ENCODE results near the gene RNU6-1. TPM values are rescaled to one million over a fixed set of nuclear protein-coding genes. Genes with fewer than 3 reads are reported as not detected.

Gene RNU6-1
- total and polyA plus RNA-seq, 2 experiments from 2014 or later = not detected

GRCh38 chr15:67884009-67884408 is 44.2 kb upstream of the RNU6-1 start (continued):
- TF ChIP-seq, protein P1, sequence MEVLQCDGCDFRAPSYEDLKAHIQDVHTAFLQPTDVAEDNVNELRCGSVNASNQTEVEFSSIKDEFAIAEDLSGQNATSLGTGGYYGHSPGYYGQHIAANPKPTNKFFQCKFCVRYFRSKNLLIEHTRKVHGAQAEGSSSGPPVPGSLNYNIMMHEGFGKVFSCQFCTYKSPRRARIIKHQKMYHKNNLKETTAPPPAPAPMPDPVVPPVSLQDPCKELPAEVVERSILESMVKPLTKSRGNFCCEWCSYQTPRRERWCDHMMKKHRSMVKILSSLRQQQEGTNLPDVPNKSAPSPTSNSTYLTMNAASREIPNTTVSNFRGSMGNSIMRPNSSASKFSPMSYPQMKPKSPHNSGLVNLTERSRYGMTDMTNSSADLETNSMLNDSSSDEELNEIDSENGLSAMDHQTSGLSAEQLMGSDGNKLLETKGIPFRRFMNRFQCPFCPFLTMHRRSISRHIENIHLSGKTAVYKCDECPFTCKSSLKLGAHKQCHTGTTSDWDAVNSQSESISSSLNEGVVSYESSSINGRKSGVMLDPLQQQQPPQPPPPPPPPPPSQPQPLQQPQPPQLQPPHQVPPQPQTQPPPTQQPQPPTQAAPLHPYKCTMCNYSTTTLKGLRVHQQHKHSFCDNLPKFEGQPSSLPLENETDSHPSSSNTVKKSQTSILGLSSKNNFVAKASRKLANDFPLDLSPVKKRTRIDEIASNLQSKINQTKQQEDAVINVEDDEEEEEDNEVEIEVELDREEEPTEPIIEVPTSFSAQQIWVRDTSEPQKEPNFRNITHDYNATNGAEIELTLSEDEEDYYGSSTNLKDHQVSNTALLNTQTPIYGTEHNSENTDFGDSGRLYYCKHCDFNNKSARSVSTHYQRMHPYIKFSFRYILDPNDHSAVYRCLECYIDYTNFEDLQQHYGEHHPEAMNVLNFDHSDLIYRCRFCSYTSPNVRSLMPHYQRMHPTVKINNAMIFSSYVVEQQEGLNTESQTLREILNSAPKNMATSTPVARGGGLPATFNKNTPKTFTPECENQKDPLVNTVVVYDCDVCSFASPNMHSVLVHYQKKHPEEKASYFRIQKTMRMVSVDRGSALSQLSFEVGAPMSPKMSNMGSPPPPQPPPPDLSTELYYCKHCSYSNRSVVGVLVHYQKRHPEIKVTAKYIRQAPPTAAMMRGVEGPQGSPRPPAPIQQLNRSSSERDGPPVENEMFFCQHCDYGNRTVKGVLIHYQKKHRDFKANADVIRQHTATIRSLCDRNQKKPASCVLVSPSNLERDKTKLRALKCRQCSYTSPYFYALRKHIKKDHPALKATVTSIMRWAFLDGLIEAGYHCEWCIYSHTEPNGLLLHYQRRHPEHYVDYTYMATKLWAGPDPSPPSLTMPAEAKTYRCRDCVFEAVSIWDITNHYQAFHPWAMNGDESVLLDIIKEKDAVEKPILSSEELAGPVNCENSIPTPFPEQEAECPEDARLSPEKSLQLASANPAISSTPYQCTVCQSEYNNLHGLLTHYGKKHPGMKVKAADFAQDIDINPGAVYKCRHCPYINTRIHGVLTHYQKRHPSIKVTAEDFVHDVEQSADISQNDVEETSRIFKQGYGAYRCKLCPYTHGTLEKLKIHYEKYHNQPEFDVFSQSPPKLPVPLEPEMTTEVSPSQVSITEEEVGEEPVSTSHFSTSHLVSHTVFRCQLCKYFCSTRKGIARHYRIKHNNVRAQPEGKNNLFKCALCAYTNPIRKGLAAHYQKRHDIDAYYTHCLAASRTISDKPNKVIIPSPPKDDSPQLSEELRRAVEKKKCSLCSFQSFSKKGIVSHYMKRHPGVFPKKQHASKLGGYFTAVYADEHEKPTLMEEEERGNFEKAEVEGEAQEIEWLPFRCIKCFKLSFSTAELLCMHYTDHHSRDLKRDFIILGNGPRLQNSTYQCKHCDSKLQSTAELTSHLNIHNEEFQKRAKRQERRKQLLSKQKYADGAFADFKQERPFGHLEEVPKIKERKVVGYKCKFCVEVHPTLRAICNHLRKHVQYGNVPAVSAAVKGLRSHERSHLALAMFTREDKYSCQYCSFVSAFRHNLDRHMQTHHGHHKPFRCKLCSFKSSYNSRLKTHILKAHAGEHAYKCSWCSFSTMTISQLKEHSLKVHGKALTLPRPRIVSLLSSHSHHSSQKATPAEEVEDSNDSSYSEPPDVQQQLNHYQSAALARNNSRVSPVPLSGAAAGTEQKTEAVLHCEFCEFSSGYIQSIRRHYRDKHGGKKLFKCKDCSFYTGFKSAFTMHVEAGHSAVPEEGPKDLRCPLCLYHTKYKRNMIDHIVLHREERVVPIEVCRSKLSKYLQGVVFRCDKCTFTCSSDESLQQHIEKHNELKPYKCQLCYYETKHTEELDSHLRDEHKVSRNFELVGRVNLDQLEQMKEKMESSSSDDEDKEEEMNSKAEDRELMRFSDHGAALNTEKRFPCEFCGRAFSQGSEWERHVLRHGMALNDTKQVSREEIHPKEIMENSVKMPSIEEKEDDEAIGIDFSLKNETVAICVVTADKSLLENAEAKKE (CRISPR knock-in tag; IDR thresholded peaks at IDR 0.05) = no peak

DNA sequence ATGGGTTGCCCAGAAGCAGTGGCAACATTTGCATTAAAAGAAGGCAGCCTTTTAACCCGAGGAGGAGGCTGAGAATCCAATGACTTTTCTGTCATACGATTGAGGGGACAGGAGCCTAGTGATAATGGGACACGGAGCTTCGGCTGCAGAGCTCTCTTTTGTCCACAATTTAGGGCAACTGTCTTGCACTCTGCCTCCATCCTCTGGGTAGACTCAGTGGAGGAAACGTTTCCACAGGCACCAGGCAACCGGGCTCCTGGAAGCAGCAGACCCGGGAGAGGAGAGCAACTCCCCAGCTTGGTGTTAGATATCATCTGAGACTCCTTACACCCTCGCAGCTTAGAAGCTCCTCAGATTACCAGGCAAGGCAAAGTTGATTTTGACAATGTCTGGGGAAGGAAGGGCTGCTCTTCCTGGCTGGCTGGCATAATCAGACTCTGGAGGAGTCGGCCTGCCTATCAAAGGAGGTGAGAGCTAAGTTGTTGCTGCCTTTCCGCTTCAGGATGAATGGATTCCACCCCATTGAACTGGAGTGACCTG is 43.5 kb upstream of the RNU6-1 start:
- Histone ChIP-seq H2AFZ (no peak overlapping the region), H4K20me1 (replicated peaks; ENCODE audit: insufficient read depth) (no peaks in the 10 kb centered on the region), H3F3A (replicated peaks; ENCODE audit: low read depth) (no peaks in the 10 kb centered on the region), H3K79me2 (replicated peaks; ENCODE audit: insufficient read depth) (no peaks in the 10 kb centered on the region), H3K9me2 (ENCODE audit: insufficient read depth) (no peaks in the 10 kb centered on the region), H3K27ac (ENCODE audit: low read depth) (no peak overlapping the region), H3K36me3 (ENCODE audit: insufficient read depth) (no peaks in the 10 kb centered on the region), H3K4me1 (ENCODE audit: insufficient read depth) (peaks cover 23% of the 10 kb centered on the region), H3K4me3 (no peak overlapping the region), H3K4me2 (no peak overlapping the region), H3K27me3 (ENCODE audit: insufficient read depth) (peaks cover 9% of the 10 kb centered on the region)
- H3K27ac Mint-ChIP-seq = no peak overlapping the region
- H3K27me3 Mint-ChIP-seq (ENCODE audit: insufficient read depth, low read depth, poor library complexity) = peaks cover 3% of the 10 kb centered on the region
- DNase-seq (ENCODE audit: low spot score) = no peak
- no peak overlapping the region for H3K4me3 Mint-ChIP-seq
- H3K9me3 Mint-ChIP-seq = no peaks in the 10 kb centered on the region
- H3K36me3 Mint-ChIP-seq (ENCODE audit: low read depth) = no peaks in the 10 kb centered on the region
- ATAC-seq = no peak; the same call in 2 of the 3 replicates
- peaks cover 20% of the 10 kb centered on the region for H3K4me1 Mint-ChIP-seq
- TF ChIP-seq ZNF114 (CRISPR knock-in tag; IDR thresholded peaks at IDR 0.05) = no peak
- no peak for TF ChIP-seq CREB1 (CRISPR knock-in tag; IDR thresholded peaks at IDR 0.05; ENCODE audit: low read depth)
- TF ChIP-seq, protein P2, sequence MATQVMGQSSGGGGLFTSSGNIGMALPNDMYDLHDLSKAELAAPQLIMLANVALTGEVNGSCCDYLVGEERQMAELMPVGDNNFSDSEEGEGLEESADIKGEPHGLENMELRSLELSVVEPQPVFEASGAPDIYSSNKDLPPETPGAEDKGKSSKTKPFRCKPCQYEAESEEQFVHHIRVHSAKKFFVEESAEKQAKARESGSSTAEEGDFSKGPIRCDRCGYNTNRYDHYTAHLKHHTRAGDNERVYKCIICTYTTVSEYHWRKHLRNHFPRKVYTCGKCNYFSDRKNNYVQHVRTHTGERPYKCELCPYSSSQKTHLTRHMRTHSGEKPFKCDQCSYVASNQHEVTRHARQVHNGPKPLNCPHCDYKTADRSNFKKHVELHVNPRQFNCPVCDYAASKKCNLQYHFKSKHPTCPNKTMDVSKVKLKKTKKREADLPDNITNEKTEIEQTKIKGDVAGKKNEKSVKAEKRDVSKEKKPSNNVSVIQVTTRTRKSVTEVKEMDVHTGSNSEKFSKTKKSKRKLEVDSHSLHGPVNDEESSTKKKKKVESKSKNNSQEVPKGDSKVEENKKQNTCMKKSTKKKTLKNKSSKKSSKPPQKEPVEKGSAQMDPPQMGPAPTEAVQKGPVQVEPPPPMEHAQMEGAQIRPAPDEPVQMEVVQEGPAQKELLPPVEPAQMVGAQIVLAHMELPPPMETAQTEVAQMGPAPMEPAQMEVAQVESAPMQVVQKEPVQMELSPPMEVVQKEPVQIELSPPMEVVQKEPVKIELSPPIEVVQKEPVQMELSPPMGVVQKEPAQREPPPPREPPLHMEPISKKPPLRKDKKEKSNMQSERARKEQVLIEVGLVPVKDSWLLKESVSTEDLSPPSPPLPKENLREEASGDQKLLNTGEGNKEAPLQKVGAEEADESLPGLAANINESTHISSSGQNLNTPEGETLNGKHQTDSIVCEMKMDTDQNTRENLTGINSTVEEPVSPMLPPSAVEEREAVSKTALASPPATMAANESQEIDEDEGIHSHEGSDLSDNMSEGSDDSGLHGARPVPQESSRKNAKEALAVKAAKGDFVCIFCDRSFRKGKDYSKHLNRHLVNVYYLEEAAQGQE (IDR thresholded peaks at IDR 0.05; ENCODE audit: unreplicated experiment) = no peak
- TF ChIP-seq POLR2AphosphoS5 (IDR thresholded peaks at IDR 0.05; ENCODE audit: low read depth) = no peak
- TF ChIP-seq, protein P1 (CRISPR knock-in tag; IDR thresholded peaks at IDR 0.05) = no peak

Measured in GM23338 (cell line).